Measurements from ENCODE around the gene LARGE1. TPM values are rescaled to one million over a fixed set of nuclear protein-coding genes. Genes with fewer than 3 reads are reported as not detected.

LARGE1 gene
- total RNA-seq, 4 donors from 2014 or later, result 11.8 to 33.2 (median 22.6) TPM

DNA sequence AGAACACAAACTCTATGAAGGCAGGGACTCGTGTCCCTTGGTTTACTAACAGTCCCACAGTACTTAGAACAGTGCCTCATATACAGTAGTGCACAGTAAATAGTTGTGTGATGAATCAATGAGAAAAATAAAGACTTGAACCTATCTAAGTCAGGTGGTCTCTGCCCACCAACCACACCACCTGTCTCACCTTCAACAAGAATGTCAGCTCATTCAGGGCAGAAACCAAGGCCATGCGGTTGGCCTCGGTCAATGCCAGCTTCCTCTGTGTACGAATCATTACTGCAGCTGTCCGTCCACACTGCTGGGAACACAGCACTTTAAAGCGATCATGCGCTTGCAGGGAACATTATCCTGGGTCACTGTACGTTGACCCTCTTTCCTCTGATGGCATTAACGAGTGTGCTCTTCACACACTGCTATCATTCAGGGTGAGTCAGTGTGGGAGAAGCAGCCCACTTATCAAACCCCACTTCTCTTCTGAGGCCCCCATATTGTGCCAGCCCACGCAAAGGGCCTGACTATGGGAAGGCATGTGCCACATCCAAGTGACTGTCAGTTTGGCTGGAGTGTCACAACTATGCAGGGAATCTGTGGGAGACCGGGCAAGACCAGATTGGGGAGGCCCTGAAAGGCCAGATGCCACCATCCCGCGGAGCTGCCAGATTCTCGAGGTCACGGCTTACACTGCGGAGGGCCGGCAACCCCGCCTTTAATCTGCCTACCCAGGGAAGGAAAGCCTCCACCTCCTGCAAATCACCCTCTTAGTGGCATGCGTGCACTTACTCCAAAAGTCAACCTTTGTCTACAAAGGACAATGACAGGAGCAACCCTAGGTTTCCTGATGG lies 36.1 kb downstream of the LARGE1 start:
- intact Hi-C loops (cut with DNase I; ENCODE audit: low total_unique reads), result no loop called here
- 87 to 92% methylated on average over 19 of the region's 19 CpGs for WGBS, 2 donors
- no peak for DNase-seq (ENCODE audit: low spot score in 2 of 2)
- TF ChIP-seq, protein P1, sequence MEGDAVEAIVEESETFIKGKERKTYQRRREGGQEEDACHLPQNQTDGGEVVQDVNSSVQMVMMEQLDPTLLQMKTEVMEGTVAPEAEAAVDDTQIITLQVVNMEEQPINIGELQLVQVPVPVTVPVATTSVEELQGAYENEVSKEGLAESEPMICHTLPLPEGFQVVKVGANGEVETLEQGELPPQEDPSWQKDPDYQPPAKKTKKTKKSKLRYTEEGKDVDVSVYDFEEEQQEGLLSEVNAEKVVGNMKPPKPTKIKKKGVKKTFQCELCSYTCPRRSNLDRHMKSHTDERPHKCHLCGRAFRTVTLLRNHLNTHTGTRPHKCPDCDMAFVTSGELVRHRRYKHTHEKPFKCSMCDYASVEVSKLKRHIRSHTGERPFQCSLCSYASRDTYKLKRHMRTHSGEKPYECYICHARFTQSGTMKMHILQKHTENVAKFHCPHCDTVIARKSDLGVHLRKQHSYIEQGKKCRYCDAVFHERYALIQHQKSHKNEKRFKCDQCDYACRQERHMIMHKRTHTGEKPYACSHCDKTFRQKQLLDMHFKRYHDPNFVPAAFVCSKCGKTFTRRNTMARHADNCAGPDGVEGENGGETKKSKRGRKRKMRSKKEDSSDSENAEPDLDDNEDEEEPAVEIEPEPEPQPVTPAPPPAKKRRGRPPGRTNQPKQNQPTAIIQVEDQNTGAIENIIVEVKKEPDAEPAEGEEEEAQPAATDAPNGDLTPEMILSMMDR (IDR thresholded peaks at IDR 0.05), result no peak
- no peak for TF ChIP-seq POLR2A (IDR thresholded peaks at IDR 0.05)
- H3K4me3 ChIP-seq (ENCODE audit: low read depth, poor library complexity, severe bottlenecking), result no peak overlapping the region

- DNase-seq (ENCODE audit: low spot score in 2 of 2), result no peak
- TF ChIP-seq, protein P1 (IDR thresholded peaks at IDR 0.05), result no peak
- no peak for TF ChIP-seq POLR2A (IDR thresholded peaks at IDR 0.05)
- 57 to 65% methylated on average over 6 of the region's 6 CpGs for WGBS, 2 donors
- intact Hi-C loops (cut with DNase I; ENCODE audit: low total_unique reads), result no loop called here
- no peak overlapping the region for H3K4me3 ChIP-seq (ENCODE audit: low read depth, poor library complexity, severe bottlenecking)
Measured at GRCh38 chr22:33883561-33883960, 36.7 kb downstream of the LARGE1 start.

- DNase-seq (ENCODE audit: low spot score in 2 of 2), result no peak
- H3K4me3 ChIP-seq (ENCODE audit: low read depth, poor library complexity, severe bottlenecking), result no peak overlapping the region
- intact Hi-C loops (cut with DNase I; ENCODE audit: low total_unique reads), result no loop called here
- TF ChIP-seq POLR2A (IDR thresholded peaks at IDR 0.05), result no peak
- TF ChIP-seq, protein P1 (IDR thresholded peaks at IDR 0.05), result no peak
- WGBS, 2 donors, result 89 to 92% methylated on average over 6 of the region's 6 CpGs
Measured at GRCh38 chr22:33882991-33883390, 37.3 kb downstream of the LARGE1 start.

GRCh38 chr22:33880986-33881385 lies 39.3 kb downstream of the LARGE1 start:
- H3K4me3 ChIP-seq (ENCODE audit: low read depth, poor library complexity, severe bottlenecking), result no peak overlapping the region
- DNase-seq (ENCODE audit: low spot score in 2 of 2), result no peak
- intact Hi-C loops (cut with DNase I; ENCODE audit: low total_unique reads), result no loop called here
- 77 to 80% methylated on average over 11 of the region's 11 CpGs for WGBS, 2 donors
- TF ChIP-seq POLR2A (IDR thresholded peaks at IDR 0.05), result no peak
- TF ChIP-seq, protein P1 (IDR thresholded peaks at IDR 0.05), result no peak

- WGBS, 2 donors, result 74 to 75% methylated on average over 4 of the region's 4 CpGs
- intact Hi-C loops (cut with DNase I; ENCODE audit: low total_unique reads), result no loop called here
- TF ChIP-seq, protein P1 (IDR thresholded peaks at IDR 0.05), result no peak
- no peak for TF ChIP-seq POLR2A (IDR thresholded peaks at IDR 0.05)
- no peak overlapping the region for H3K4me3 ChIP-seq (ENCODE audit: low read depth, poor library complexity, severe bottlenecking)
- no peak for DNase-seq (ENCODE audit: low spot score in 2 of 2)
Measured at GRCh38 chr22:33879796-33880195, 40.5 kb downstream of the LARGE1 start.
